ENCODE results near the gene CTAG2.
"Not testable (repeated sequence)": the region's sequence is repeated elsewhere in the genome, so short reads cannot be mapped to it uniquely, and the experiment has no call there.

GRCh38 chrX:154628960-154629359 is 24.4 kb downstream of the CTAG2 start:
- not testable (repeated sequence) for TF ChIP-seq POLR2A (IDR thresholded peaks at IDR 0.05; ENCODE audit: low read depth); POLR2AphosphoS5 (IDR thresholded peaks at IDR 0.05)
- TF ChIP-seq, protein P1, sequence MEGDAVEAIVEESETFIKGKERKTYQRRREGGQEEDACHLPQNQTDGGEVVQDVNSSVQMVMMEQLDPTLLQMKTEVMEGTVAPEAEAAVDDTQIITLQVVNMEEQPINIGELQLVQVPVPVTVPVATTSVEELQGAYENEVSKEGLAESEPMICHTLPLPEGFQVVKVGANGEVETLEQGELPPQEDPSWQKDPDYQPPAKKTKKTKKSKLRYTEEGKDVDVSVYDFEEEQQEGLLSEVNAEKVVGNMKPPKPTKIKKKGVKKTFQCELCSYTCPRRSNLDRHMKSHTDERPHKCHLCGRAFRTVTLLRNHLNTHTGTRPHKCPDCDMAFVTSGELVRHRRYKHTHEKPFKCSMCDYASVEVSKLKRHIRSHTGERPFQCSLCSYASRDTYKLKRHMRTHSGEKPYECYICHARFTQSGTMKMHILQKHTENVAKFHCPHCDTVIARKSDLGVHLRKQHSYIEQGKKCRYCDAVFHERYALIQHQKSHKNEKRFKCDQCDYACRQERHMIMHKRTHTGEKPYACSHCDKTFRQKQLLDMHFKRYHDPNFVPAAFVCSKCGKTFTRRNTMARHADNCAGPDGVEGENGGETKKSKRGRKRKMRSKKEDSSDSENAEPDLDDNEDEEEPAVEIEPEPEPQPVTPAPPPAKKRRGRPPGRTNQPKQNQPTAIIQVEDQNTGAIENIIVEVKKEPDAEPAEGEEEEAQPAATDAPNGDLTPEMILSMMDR (IDR thresholded peaks at IDR 0.05) = not testable (repeated sequence)

Measured in esophagus muscularis mucosa (tissue), 3 donors.